GM12872 (cell line): Measurements from ENCODE around the gene AKNAD1.

ENCODE experiments used
- TF ChIP-seq, protein P1 (sequence below): IDR thresholded peaks from 3 replicates; pipeline ENCODE4 v1.5.1; 2011; ENCODE audit warnings: low read depth, mild to moderate bottlenecking, low read length, moderate library complexity; ENCODE audit not compliant: insufficient read depth

AKNAD1 gene

GRCh38 chr1:108813326-108813725, 43.6 kb downstream of the AKNAD1 start:
- TF ChIP-seq, protein P1, sequence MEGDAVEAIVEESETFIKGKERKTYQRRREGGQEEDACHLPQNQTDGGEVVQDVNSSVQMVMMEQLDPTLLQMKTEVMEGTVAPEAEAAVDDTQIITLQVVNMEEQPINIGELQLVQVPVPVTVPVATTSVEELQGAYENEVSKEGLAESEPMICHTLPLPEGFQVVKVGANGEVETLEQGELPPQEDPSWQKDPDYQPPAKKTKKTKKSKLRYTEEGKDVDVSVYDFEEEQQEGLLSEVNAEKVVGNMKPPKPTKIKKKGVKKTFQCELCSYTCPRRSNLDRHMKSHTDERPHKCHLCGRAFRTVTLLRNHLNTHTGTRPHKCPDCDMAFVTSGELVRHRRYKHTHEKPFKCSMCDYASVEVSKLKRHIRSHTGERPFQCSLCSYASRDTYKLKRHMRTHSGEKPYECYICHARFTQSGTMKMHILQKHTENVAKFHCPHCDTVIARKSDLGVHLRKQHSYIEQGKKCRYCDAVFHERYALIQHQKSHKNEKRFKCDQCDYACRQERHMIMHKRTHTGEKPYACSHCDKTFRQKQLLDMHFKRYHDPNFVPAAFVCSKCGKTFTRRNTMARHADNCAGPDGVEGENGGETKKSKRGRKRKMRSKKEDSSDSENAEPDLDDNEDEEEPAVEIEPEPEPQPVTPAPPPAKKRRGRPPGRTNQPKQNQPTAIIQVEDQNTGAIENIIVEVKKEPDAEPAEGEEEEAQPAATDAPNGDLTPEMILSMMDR = no peak

GRCh38 chr1:108811611-108812010, 45.3 kb downstream of the AKNAD1 start:
- TF ChIP-seq, protein P1 = no peak

DNA sequence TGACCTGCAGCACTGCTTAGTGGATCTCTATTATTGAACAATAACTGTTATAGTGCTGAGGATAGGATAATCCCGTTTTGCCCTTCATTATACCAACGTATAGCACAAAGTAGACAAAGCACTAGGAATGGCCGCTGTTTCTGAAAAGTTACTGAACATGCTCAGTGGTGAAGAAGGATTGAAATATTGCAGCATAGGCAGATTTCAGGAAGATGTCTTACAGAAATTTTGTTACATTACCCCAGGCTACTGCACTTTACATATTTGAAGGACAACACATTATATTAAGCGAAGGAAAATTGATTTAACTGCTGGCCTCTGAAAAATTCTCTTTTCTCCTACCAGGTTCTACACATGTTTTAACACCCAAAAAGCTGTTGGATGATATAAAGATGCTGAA, 48.5 kb downstream of the AKNAD1 start:
- TF ChIP-seq, protein P1 = no peak

DNA sequence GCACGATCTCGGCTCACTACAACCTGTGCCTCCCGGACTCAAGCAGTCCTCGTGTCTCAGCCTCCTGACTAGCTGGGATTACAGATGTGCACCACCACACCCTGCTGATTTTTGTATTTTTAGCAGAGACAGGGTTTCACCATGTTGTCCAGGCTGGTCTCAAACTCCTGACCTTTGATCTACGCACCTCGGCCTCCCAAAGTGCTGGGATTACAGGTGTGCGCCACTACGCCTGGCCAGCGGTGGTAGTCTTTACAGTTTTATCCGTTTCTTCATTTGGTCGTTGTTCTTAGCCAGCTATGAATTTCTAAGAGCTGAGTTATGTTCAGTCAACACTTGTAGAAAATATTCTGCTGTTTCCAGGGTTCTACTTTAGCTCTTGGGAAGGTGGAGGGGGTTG, 53.3 kb downstream of the AKNAD1 start:
- TF ChIP-seq, protein P1 = no peak

GRCh38 chr1:108801101-108801500, 55.8 kb downstream of the AKNAD1 start:
- TF ChIP-seq, protein P1 = no peak

DNA sequence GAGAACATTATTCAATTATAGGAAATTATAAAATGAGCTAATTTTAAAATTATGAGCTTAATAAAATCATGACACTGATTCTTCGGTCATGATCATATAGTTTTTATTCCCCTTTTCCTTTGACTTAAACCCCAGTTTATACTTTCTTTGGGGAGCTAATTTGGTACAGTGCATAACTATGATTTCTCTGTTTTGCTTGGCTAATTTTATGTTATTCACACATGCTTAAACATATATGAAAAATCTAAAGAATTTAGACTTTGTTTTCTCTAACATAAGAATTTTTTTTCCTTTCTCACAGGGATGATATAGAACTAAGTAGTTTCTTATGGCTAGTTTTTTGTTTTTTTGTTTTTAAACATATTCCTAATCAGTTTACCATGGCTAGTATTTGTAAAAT, 57.9 kb downstream of the AKNAD1 start:
- TF ChIP-seq, protein P1 = no peak

DNA sequence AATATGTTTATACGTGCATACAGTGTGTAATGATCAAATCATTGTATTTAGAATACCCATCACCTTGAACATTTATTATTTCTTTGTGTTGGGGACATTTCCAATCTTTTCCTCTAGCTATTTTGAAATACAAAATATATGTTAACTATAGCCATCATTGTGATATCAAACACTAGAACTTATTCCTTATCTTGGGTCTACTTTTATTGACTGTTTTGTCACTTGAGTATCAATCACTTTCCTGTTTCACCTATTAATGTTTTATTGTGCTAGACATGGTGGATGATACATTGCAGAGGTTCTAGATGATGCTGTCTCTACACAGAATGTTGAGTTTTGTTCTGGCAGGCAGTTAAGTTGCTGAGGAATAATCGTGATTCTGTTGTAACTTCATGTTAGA, 64.5 kb downstream of the AKNAD1 start:
- TF ChIP-seq, protein P1 = no peak

DNA sequence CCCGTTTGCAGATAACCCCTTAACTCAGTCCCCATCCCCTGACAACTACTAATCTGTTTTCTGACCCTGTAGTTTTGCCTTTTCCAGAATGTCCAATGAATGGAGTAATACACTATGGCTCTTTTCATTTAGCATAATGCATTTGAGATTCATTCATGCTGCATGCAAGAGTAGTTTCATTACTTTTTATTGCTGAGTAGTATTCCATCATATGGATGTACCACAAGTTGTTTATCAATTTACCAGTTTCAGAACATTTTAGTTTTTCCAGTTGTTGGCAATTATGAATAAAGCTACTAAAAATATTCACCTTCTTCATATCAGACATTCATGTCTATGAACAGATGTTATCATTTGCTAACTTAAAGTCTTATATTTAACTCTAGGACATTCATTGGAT, 65.1 kb downstream of the AKNAD1 start:
- TF ChIP-seq, protein P1 = no peak
